ENCODE data around the gene APOBEC3B.

Gene APOBEC3B

GRCh38 chr22:38952281-38952993, 29.7 kb upstream of the APOBEC3B start:
- no peak for TF ChIP-seq CTCF (conservative IDR thresholded peaks at IDR 0.05; ENCODE audit: low read length)
- no peak for DNase-seq (ENCODE audit: low read depth)

GRCh38 chr22:38953091-38953490, 29.1 kb upstream of the APOBEC3B start:
- H3K4me3 ChIP-seq (ENCODE audit: low read length) = no peak overlapping the region
- TF ChIP-seq CTCF (conservative IDR thresholded peaks at IDR 0.05; ENCODE audit: low read length) = no peak
- DNase-seq (ENCODE audit: low read depth) = no peak

More at GRCh38 chr22:38952281-38952993, 29.7 kb upstream of the APOBEC3B start:
- H3K4me3 ChIP-seq (ENCODE audit: low read length) = no peak overlapping the region

- no peak overlapping the region for H3K4me3 ChIP-seq (ENCODE audit: low read length)
- peak; percentile 6 for DNase-seq (ENCODE audit: low read depth)
- no peak for TF ChIP-seq CTCF (conservative IDR thresholded peaks at IDR 0.05; ENCODE audit: low read length)
Observed at GRCh38 chr22:38953577-38954413, 28.4 kb upstream of the APOBEC3B start.

GRCh38 chr22:38954414-38955043, 27.6 kb upstream of the APOBEC3B start:
- H3K4me3 ChIP-seq (ENCODE audit: low read length) = no peak overlapping the region
- no peak for DNase-seq (ENCODE audit: low read depth)
- TF ChIP-seq CTCF (conservative IDR thresholded peaks at IDR 0.05; ENCODE audit: low read length) = no peak

GRCh38 chr22:38955250-38955905, 26.8 kb upstream of the APOBEC3B start:
- no peak for DNase-seq (ENCODE audit: low read depth)
- no peak for TF ChIP-seq CTCF (conservative IDR thresholded peaks at IDR 0.05; ENCODE audit: low read length)

GRCh38 chr22:38955926-38956325, 26.2 kb upstream of the APOBEC3B start:
- no peak overlapping the region for H3K4me3 ChIP-seq (ENCODE audit: low read length)
- no peak for TF ChIP-seq CTCF (conservative IDR thresholded peaks at IDR 0.05; ENCODE audit: low read length)
- DNase-seq (ENCODE audit: low read depth) = no peak

More at GRCh38 chr22:38955250-38955905, 26.8 kb upstream of the APOBEC3B start:
- H3K4me3 ChIP-seq (ENCODE audit: low read length) = no peak overlapping the region

Data from AG10803 (cell line).